IPS DF 4.7 (cell line): ENCODE measurements around the gene HIGD1A.
"Not testable (repeated sequence)": the region's sequence is repeated elsewhere in the genome, so short reads cannot be mapped to it uniquely, and the experiment has no call there.

ENCODE experiments used
- DNase-seq: peaks from one replicate; pipeline ENCODE4 v3.0.0-alpha.2; 2013; ENCODE audit warnings: low spot score; ENCODE audit errors: extremely low read depth

HIGD1A gene

GRCh38 chr3:42829628-42830436 is 25.5 kb upstream of the HIGD1A start:
- DNase-seq = no peak

- no peak for DNase-seq
Measured at GRCh38 chr3:42829083-42829627, 24.9 kb upstream of the HIGD1A start.

GRCh38 chr3:42827654-42828053 is 23.4 kb upstream of the HIGD1A start:
- no peak for DNase-seq

GRCh38 chr3:42827023-42827422 is 22.7 kb upstream of the HIGD1A start:
- DNase-seq = no peak

GRCh38 chr3:42826141-42826540 is 21.9 kb upstream of the HIGD1A start:
- DNase-seq = no peak

GRCh38 chr3:42823351-42823750 is 19.1 kb upstream of the HIGD1A start:
- no peak for DNase-seq

GRCh38 chr3:42822828-42823227 is 18.5 kb upstream of the HIGD1A start:
- no peak for DNase-seq

GRCh38 chr3:42820746-42821051 is 16.4 kb upstream of the HIGD1A start:
- DNase-seq = no peak

- DNase-seq = no peak
Measured at GRCh38 chr3:42819351-42819965, 15.2 kb upstream of the HIGD1A start.

GRCh38 chr3:42815826-42816225 is 11.5 kb upstream of the HIGD1A start:
- DNase-seq = no peak

GRCh38 chr3:42814914-42815507 is 10.7 kb upstream of the HIGD1A start:
- DNase-seq = no peak

GRCh38 chr3:42814246-42814645 is 10.0 kb upstream of the HIGD1A start:
- no peak for DNase-seq

GRCh38 chr3:42811118-42811883 is 7.0 kb upstream of the HIGD1A start:
- not testable (repeated sequence) for DNase-seq

GRCh38 chr3:42810706-42811105 is 6.4 kb upstream of the HIGD1A start:
- not testable (repeated sequence) for DNase-seq

GRCh38 chr3:42809202-42809601 is 4.9 kb upstream of the HIGD1A start, which contains the start of gene ACKR2:
Gene ACKR2 (plus strand): TSS chr3:42809445. CDS start chr3:42864503, 55,058 bp downstream.
- no peak for DNase-seq

- DNase-seq = no peak
Measured at GRCh38 chr3:42807929-42808328, 3.6 kb upstream of the HIGD1A start.

- no peak for DNase-seq
Measured at GRCh38 chr3:42805141-42805821, 991 bp upstream of the HIGD1A start.

GRCh38 chr3:42804831-42805132 is 492 bp upstream of the HIGD1A start:
- DNase-seq = no peak

GRCh38 chr3:42803414-42804105 is 730 bp downstream of the HIGD1A start:
- DNase-seq = no peak

- no peak for DNase-seq
Measured at GRCh38 chr3:42802876-42803413, 1.3 kb downstream of the HIGD1A start.
